Measurements from ENCODE around the gene ZRANB1. TPM values are rescaled to one million over a fixed set of nuclear protein-coding genes. Genes with fewer than 3 reads are reported as not detected.
A peak's percentile ranks its signal among the peaks of the same experiment; 100 is the strongest.

The ZRANB1 gene
- total and polyA plus RNA-seq, 8 donors = 15.3 to 31.5 (median 27.0) TPM

DNA sequence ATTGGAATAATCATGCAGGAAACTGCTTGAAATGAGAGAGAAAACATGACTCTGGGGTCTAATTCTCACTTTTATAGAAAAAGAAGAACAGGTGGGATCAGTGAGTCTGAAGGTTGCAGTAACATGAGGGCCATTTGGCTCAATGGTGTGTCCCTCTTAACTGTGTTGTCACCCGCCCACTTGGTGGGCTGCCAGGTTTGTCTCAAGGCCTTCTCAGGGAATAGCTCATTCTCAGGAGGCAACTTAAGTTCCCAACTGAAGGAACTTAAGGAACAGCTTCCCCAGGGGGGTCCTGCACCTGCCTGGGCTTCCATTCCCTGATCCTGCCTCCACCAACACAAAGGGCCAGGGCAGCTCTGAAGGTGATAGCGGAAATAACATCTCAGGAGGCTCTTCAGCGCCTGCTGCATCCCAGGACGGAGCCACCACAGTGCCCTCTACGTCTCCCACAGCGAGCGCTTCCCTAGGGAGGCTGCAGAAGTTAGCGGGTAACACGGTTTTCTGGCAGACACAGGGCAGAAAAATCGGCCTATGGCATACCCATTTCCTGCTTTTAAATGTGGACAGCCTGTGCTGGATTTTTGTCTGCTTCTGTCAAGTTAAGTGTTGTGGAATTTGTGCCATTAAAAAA is 88.8 kb downstream of the ZRANB1 start:
- Histone ChIP-seq H3K36me3 (peaks cover 0 to 33% of the 10 kb centered on the region in 2 donors), H3K27me3 (no peaks in the 10 kb centered on the region), H3K27ac (no peak overlapping the region), H3K9me3 (no peaks in the 10 kb centered on the region), H3K4me1 (peaks cover 0 to 6% of the 10 kb centered on the region in 2 donors), H3K4me3 (no peak overlapping the region)
- DNase-seq = no peak
- TF ChIP-seq, protein P1, sequence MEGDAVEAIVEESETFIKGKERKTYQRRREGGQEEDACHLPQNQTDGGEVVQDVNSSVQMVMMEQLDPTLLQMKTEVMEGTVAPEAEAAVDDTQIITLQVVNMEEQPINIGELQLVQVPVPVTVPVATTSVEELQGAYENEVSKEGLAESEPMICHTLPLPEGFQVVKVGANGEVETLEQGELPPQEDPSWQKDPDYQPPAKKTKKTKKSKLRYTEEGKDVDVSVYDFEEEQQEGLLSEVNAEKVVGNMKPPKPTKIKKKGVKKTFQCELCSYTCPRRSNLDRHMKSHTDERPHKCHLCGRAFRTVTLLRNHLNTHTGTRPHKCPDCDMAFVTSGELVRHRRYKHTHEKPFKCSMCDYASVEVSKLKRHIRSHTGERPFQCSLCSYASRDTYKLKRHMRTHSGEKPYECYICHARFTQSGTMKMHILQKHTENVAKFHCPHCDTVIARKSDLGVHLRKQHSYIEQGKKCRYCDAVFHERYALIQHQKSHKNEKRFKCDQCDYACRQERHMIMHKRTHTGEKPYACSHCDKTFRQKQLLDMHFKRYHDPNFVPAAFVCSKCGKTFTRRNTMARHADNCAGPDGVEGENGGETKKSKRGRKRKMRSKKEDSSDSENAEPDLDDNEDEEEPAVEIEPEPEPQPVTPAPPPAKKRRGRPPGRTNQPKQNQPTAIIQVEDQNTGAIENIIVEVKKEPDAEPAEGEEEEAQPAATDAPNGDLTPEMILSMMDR (IDR thresholded peaks at IDR 0.05) = no peak
- ATAC-seq = peak; percentile 5
- intact Hi-C loops (cut with DNase I) = no loop called here

DNA sequence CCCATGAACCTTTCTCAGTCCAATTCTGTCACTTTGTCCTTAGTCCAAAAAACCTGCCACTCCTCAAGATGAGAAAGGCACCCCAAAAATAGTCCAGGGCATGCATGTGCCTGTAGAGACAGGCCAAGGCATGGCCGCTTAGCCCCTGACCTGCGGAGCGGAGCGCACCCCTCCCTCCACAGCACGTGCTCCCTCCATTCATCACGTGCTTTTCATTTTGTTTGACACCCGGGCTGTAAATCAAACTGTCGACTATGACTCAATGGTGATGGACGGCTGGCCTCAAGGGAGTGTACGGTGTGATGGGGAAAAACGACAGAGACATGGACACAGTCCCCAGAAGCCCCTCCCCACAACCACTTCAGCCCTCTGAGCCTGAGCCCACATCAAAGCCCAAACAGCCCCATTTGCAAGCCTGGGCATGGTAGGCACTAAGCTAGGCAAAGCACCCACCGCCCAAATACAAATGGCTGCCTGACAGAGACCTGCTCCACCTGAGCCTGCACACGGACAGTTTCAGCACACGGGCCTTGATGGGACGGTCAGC is 90.6 kb downstream of the ZRANB1 start:
- Histone ChIP-seq H3K4me1 (peaks cover 5 to 20% of the 10 kb centered on the region in 2 donors), H3K36me3 (peaks cover 0 to 16% of the 10 kb centered on the region in 2 donors), H3K4me3 (no peak overlapping the region), H3K9me3 (no peaks in the 10 kb centered on the region), H3K27ac (no peak overlapping the region), H3K27me3 (no peaks in the 10 kb centered on the region)
- DNase-seq (no peak), ATAC-seq (no peak)
- intact Hi-C loops (cut with DNase I) = no loop called here
- TF ChIP-seq, protein P1 (IDR thresholded peaks at IDR 0.05) = no peak

DNA sequence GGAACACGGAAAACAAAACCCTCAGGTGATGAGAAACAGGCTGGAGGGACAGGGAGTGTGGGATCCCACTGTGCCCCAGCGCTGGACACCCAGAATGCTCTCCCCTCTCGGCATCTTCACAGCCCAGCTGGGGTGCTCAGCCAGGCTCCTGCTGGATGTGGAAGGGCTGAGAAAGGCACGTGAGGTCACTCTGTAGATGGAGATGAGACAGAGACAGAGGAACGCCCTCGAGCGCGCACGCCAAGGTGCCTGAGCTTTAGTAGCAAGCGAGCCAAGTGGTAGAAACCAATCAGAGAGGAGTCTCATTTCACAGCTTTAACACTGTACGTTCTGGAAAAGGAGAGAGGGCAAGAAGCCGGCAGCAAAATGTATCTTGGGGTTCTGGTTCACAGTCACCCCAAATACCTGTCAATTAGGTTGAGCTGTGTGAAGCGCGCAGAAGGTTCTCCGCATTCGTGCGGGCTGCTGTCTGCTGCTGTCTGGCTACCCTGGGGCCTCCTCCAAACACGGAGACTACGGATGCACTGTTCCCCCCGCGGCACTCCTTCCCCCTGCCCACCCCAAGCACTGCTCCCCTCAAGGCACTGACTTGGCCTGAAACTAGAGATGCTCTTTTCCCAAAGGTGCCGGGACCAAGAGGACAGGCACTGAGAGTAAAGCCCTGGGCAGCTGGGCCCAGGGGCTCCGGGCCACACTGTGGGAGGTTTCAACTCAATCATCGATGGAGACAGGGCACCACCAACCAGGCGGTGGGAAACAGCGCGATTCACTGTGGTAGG is 91.4 kb downstream of the ZRANB1 start:
- ATAC-seq (no peak), DNase-seq (no peak)
- Histone ChIP-seq H3K9me3 (no peaks in the 10 kb centered on the region), H3K27ac (no peak overlapping the region), H3K4me1 (peaks cover 5 to 28% of the 10 kb centered on the region in 2 donors), H3K4me3 (no peak overlapping the region), H3K27me3 (no peaks in the 10 kb centered on the region), H3K36me3 (peaks cover 0 to 24% of the 10 kb centered on the region in 2 donors)
- intact Hi-C loops (cut with DNase I) = no loop called here
- TF ChIP-seq, protein P1 (IDR thresholded peaks at IDR 0.05) = no peak

DNA sequence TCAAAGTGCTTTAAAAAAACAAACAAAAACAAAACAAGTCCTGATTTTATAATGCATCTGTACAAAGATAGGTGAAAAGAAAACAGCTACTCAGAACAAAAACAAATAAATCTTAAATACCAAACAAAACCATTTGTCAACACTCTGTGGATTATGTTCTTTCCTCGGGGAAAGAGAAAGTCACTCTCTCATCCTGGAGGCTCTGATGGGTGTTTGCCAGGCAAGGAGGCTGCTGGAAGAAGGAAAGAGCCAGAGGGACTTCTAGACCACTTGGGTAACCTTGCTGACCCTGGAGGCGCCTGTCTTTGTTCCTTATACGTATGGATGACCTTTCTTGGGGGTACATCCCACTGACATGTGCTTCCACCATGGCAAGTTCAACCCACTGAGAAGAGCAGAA is 92.8 kb downstream of the ZRANB1 start:
- DNase-seq (no peak), ATAC-seq (no peak)
- intact Hi-C loops (cut with DNase I) = no loop called here
- H3K9me3 ChIP-seq = no peaks in the 10 kb centered on the region
- peaks cover 0 to 24% of the 10 kb centered on the region in 2 donors for H3K36me3 ChIP-seq
- no peak overlapping the region for H3K27ac ChIP-seq
- TF ChIP-seq, protein P1 (IDR thresholded peaks at IDR 0.05) = no peak
- H3K27me3 ChIP-seq = no peaks in the 10 kb centered on the region
- peaks cover 5 to 39% of the 10 kb centered on the region in 2 donors for H3K4me1 ChIP-seq
- no peak overlapping the region for H3K4me3 ChIP-seq

DNA sequence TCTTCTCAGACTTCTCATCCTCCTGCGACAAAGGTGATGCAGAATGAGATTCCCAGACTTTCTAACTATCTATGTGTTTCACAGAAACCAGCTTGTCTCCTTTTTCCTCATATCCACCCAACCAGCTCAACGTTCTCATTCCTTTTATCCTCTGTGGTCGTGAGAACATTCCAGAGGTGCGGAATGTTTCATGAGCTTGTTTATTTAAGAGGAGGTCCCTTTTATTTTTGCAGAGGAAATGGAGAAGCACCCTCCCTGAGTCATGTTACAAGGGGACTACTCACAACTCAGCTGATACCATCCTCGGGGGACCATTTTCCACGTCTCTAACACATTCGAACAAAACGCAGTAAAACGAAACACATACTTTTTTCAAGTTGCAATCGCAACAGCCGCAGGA is 93.2 kb downstream of the ZRANB1 start:
- TF ChIP-seq, protein P1 (IDR thresholded peaks at IDR 0.05) = no peak
- H3K27ac ChIP-seq = peak overlapping the region in 1 of 2 donors; percentile 15
- H3K27me3 ChIP-seq = no peaks in the 10 kb centered on the region
- H3K4me3 ChIP-seq = no peak overlapping the region
- peaks cover 5 to 39% of the 10 kb centered on the region in 2 donors for H3K4me1 ChIP-seq
- no peak for DNase-seq
- no peak for ATAC-seq
- intact Hi-C loops (cut with DNase I) = no loop called here
- no peaks in the 10 kb centered on the region for H3K9me3 ChIP-seq
- peaks cover 0 to 24% of the 10 kb centered on the region in 2 donors for H3K36me3 ChIP-seq

Data from left lung (tissue), 10 donors.